ENCODE results near the gene CENPP.

CENPP gene

GRCh38 chr9:92543972-92544371 is 218.2 kb downstream of the CENPP start:
- TF ChIP-seq CTCF (IDR thresholded peaks at IDR 0.05; ENCODE audit: borderline replicate concordance, control extremely low read depth, extremely low read depth, insufficient read depth, missing control alignments): no peak
- in situ Hi-C loops (cut with MboI; ENCODE audit: low sequenced_read_pairs, unreplicated experiment): no loop called here
- DNase-seq (ENCODE audit: low spot score): no peak

GRCh38 chr9:92545002-92545510 is 219.3 kb downstream of the CENPP start:
- in situ Hi-C loops (cut with MboI; ENCODE audit: low sequenced_read_pairs, unreplicated experiment): no loop called here
- TF ChIP-seq CTCF (IDR thresholded peaks at IDR 0.05; ENCODE audit: borderline replicate concordance, control extremely low read depth, extremely low read depth, insufficient read depth, missing control alignments): no peak
- DNase-seq (ENCODE audit: low spot score): no peak

- DNase-seq (ENCODE audit: low spot score): no peak
- no peak for TF ChIP-seq CTCF (IDR thresholded peaks at IDR 0.05; ENCODE audit: borderline replicate concordance, control extremely low read depth, extremely low read depth, insufficient read depth, missing control alignments)
- in situ Hi-C loops (cut with MboI; ENCODE audit: low sequenced_read_pairs, unreplicated experiment): no loop called here
Measured at GRCh38 chr9:92547356-92547755, 221.6 kb downstream of the CENPP start.

- TF ChIP-seq CTCF (IDR thresholded peaks at IDR 0.05; ENCODE audit: borderline replicate concordance, control extremely low read depth, extremely low read depth, insufficient read depth, missing control alignments): no peak
- in situ Hi-C loops (cut with MboI; ENCODE audit: low sequenced_read_pairs, unreplicated experiment): no loop called here
- DNase-seq (ENCODE audit: low spot score): no peak
Measured at GRCh38 chr9:92550765-92551164, 225.0 kb downstream of the CENPP start.

- in situ Hi-C loops (cut with MboI; ENCODE audit: low sequenced_read_pairs, unreplicated experiment): no loop called here
- DNase-seq (ENCODE audit: low spot score): no peak
- TF ChIP-seq CTCF (IDR thresholded peaks at IDR 0.05; ENCODE audit: borderline replicate concordance, control extremely low read depth, extremely low read depth, insufficient read depth, missing control alignments): no peak
Measured at GRCh38 chr9:92558612-92559374, 233.0 kb downstream of the CENPP start.

- no peak for TF ChIP-seq CTCF (IDR thresholded peaks at IDR 0.05; ENCODE audit: borderline replicate concordance, control extremely low read depth, extremely low read depth, insufficient read depth, missing control alignments)
- DNase-seq (ENCODE audit: low spot score): no peak
- in situ Hi-C loops (cut with MboI; ENCODE audit: low sequenced_read_pairs, unreplicated experiment): no loop called here
Measured at GRCh38 chr9:92561374-92562330, 235.9 kb downstream of the CENPP start.

All from GM13976 (cell line).